ENCODE results near the gene ARSA. TPM values are rescaled to one million over a fixed set of nuclear protein-coding genes. Genes with fewer than 3 reads are reported as not detected.

ARSA gene
- total RNA-seq, 1 donor from 2014 or later = 44.2 TPM

- Histone ChIP-seq H3K4me3 (peak overlapping the region; percentile 77 to 81), H3K27ac (peak overlapping the region; percentile 97), H3K36me3 (no peaks in the 10 kb centered on the region), H3K4me1 (peaks cover 28% of the 10 kb centered on the region), H3K27me3 (no peaks in the 10 kb centered on the region), H3K9me3 (no peaks in the 10 kb centered on the region)
- intact Hi-C loops (cut with DNase I) = loop anchor here (5.0 kb wide), 2 partner anchors 39 to 54 kb away; partner anchors contain the start of gene SCO2
- no peak for DNase-seq (ENCODE audit: extremely low spot score in 2 of 2)
- TF ChIP-seq POLR2A (IDR thresholded peaks at IDR 0.05) (no peak), POLR2AphosphoS5 (IDR thresholded peaks at IDR 0.05; ENCODE audit: insufficient read depth in 1 of 2, low read depth in 1 of 2) (no peak)
- TF ChIP-seq, protein P1, sequence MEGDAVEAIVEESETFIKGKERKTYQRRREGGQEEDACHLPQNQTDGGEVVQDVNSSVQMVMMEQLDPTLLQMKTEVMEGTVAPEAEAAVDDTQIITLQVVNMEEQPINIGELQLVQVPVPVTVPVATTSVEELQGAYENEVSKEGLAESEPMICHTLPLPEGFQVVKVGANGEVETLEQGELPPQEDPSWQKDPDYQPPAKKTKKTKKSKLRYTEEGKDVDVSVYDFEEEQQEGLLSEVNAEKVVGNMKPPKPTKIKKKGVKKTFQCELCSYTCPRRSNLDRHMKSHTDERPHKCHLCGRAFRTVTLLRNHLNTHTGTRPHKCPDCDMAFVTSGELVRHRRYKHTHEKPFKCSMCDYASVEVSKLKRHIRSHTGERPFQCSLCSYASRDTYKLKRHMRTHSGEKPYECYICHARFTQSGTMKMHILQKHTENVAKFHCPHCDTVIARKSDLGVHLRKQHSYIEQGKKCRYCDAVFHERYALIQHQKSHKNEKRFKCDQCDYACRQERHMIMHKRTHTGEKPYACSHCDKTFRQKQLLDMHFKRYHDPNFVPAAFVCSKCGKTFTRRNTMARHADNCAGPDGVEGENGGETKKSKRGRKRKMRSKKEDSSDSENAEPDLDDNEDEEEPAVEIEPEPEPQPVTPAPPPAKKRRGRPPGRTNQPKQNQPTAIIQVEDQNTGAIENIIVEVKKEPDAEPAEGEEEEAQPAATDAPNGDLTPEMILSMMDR (IDR thresholded peaks at IDR 0.05) = no peak
Observed at GRCh38 chr22:50581031-50581949, 46.7 kb downstream of the ARSA start.

- intact Hi-C loops (cut with DNase I) = loop anchor here (5.0 kb wide), 2 partner anchors 37 to 52 kb away; partner anchors contain the start of gene SCO2
- no peak for DNase-seq (ENCODE audit: extremely low spot score in 2 of 2)
- H3K27ac ChIP-seq = no peak overlapping the region
- no peaks in the 10 kb centered on the region for H3K27me3 ChIP-seq
- no peaks in the 10 kb centered on the region for H3K36me3 ChIP-seq
- no peak overlapping the region for H3K4me3 ChIP-seq
- no peaks in the 10 kb centered on the region for H3K9me3 ChIP-seq
- TF ChIP-seq POLR2AphosphoS5 (IDR thresholded peaks at IDR 0.05; ENCODE audit: insufficient read depth in 1 of 2, low read depth in 1 of 2) = no peak
- no peak for TF ChIP-seq POLR2A (IDR thresholded peaks at IDR 0.05)
- TF ChIP-seq, protein P1 (IDR thresholded peaks at IDR 0.05) = no peak
- peaks cover 28% of the 10 kb centered on the region for H3K4me1 ChIP-seq
Observed at GRCh38 chr22:50579752-50580151, 48.2 kb downstream of the ARSA start.

- DNase-seq (ENCODE audit: extremely low spot score in 2 of 2) = no peak
- peaks cover 26% of the 10 kb centered on the region for H3K4me1 ChIP-seq
- H3K4me3 ChIP-seq = no peak overlapping the region
- no peaks in the 10 kb centered on the region for H3K27me3 ChIP-seq
- H3K9me3 ChIP-seq = no peaks in the 10 kb centered on the region
- no peak overlapping the region for H3K27ac ChIP-seq
- H3K36me3 ChIP-seq = no peaks in the 10 kb centered on the region
- no peak for TF ChIP-seq POLR2AphosphoS5 (IDR thresholded peaks at IDR 0.05; ENCODE audit: insufficient read depth in 1 of 2, low read depth in 1 of 2)
- TF ChIP-seq, protein P1 (IDR thresholded peaks at IDR 0.05) = no peak
- no peak for TF ChIP-seq POLR2A (IDR thresholded peaks at IDR 0.05)
- intact Hi-C loops (cut with DNase I) = no loop called here
Observed at GRCh38 chr22:50578776-50579310, 49.1 kb downstream of the ARSA start.

- Histone ChIP-seq H3K27ac (no peak within 1 kb of the TSS), H3K36me3 (no peaks in the 10 kb centered on the region), H3K4me3 (no peak within 1 kb of the TSS), H3K4me1 (peaks cover 19% of the 10 kb centered on the region), H3K27me3 (no peaks in the 10 kb centered on the region), H3K9me3 (no peaks in the 10 kb centered on the region)
- DNase-seq (ENCODE audit: extremely low spot score in 2 of 2) = no peak
- intact Hi-C loops (cut with DNase I) = no loop called here
- TF ChIP-seq POLR2A (IDR thresholded peaks at IDR 0.05) (no peak), POLR2AphosphoS5 (IDR thresholded peaks at IDR 0.05; ENCODE audit: insufficient read depth in 1 of 2, low read depth in 1 of 2) (no peak)
- TF ChIP-seq, protein P1 (IDR thresholded peaks at IDR 0.05) = no peak
Observed at GRCh38 chr22:50577987-50578775, 49.8 kb downstream of the ARSA start, which contains the start of gene CPT1B. Gene CPT1B, minus strand, starts transcription at chr22:50578427. Its CDS starts 512 bp downstream, at chr22:50577915.
